C4-2B (cell line): ENCODE results near the gene LYPLAL1.

Experiments
- CTCF ChIP-seq: fragments of 450-650 bp; conservative IDR thresholded peaks from 2 replicates; pipeline ENCODE4 v1.5.1; 2017; ENCODE audit warnings: mild to moderate bottlenecking
- ZFX ChIP-seq: fragments of 450-650 bp; IDR thresholded peaks from 2 replicates; pipeline ENCODE4 v1.6.1; 2017

DNA sequence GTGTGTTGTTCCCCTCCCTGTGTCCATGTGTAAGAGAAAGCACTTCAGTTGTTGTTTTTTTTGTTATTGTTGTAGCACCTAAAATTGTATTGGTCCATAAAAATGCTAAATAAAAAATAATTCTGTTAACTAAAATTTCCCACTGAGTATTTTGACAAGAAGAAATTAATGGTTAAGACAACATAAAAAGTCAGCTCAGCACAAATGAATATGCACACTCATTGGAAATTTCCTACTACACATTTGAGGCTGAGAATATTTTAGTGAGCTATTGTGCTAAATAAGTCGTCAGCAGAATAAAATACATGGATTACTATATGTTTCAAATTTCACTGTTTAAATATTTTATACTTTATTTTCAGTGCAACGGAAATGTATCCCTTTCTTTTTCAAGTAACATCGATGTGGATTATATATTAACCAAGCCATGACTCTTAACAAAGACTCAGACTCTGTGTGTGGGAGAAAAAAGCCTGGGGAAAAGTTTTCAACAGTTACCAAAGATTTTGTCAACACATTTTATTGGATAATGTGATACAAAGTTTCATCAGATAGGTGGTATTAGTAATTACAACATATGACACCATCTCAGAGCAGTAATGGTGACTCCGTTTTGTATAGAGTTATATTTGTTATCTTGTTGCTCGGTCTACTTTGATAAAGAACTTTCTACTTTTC, 63.4 kb downstream of the LYPLAL1 start:
- no peak for TF ChIP-seq CTCF
- no peak for TF ChIP-seq ZFX
